HL-60/S4 treated with retinoic acid at 250 ng/mL for 4 days and 3 days (cell line): ENCODE measurements around the gene FAT1.

Experiments
- in situ Hi-C: fragments of 300-500 bp; cut with MboI; formaldehyde crosslinking; loops from 2 replicates; pipeline ENCODE4 v1.7.0; 2022; ENCODE audit warnings: low sequenced_read_pairs

Gene FAT1

DNA sequence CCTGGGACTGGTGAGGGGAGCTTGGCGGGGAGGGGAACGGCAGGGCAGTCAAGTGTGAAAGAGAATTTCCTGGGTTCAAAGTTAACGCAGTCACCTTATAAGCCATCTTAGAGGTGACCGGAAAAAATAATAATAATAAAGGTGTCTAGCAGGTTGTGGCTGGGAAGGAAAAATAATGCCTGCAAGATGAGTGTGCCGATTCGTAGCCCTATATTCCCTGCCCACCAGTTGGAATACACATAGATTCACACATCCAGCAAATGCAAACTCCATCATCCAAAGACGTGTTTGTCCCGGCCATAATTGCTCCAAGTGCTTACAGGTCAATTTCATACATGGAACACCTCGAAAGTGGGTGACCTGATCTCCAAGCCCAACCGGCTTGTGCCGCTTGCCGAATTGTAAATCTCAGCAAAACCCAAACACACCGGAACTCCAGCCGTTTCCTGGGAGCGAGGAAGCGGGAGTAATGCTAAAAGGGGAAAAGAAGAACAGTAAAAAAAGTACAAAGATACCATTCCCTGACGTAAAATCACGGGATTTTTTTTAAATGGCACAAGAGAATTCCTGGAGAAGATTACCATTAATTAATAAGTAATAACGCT is 1.3 kb upstream of the FAT1 start:
- in situ Hi-C loops = no loop called here

GRCh38 chr4:186724058-186724863 is 605 bp upstream of the FAT1 start:
- in situ Hi-C loops = no loop called here

DNA sequence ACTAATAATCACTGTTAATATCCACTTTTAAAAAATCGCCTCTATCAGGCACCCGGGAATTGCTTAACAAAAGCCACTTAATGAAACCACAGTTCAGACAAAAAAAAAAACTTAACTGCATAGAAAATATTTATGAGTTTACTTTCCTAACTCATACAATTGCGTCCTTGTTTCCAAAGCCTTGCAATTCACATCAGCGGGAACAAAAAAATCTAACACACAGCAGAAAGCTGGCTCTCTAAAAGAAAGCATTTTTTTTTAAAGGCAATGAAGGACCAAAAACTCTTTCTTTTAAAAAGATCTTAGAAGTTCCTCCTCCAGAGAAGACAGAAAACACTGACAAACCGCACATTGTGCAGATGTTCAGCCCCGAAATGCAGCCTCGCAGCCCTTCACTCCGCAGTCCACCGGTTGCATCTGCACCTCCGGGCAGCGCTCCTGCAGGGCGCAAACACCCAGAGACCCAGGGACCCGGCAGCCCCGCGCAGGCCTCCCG is 812 bp downstream of the FAT1 start:
- in situ Hi-C loops = no loop called here

- in situ Hi-C loops = no loop called here
Measured at GRCh38 chr4:186719925-186720694, 3.5 kb downstream of the FAT1 start.

GRCh38 chr4:186717556-186717955 is 6.1 kb downstream of the FAT1 start:
- in situ Hi-C loops = no loop called here

DNA sequence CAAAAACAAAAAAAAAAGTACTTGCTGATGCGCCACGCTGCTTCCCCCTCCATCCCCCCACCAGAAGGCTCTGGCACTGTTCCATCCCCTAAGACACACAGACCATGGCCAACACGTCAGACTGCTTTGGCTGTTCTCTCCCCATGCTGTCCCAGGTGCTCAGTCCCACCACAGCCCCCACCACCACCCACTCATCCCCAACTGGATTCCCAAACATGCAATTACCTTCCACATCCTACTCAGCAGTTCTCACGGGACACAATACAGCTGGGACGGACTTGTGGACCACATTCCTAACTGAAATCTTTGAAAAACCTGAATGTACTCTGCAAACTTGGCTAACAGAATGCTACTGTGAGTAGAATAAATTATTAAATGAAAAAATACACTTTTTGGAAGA is 8.6 kb downstream of the FAT1 start:
- in situ Hi-C loops = no loop called here

DNA sequence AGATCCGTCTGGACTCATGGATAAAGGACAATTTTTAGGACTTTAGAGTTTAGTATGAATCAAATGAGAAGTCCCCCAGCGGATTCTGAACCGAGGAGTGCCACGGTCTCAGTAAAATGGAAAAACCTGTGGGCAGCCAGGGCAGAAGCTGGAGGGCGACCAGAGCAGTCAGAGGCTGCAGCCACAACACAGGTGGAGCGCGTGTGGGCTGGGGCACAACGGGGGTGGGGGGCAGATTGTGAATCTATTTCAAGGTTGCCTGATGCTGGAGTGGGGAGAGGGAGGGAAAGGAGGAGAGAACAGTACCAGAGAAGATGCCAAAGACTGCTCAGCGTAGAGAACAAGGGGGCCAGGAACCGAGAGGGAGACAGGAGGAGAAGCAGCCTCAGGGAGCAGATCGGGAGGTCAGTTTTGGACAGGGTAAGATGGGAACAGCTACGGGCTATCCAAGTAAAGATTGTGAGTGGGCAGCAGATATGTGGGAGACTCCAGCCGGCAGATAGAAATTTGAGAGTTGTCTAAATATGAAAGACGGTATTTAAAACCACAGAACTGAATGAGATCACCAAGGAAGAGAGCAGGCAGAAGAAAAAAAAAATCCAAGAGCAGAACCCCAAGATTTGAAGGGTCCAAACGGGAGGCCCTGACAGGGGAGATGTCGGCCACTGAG is 9.5 kb downstream of the FAT1 start:
- in situ Hi-C loops = no loop called here

DNA sequence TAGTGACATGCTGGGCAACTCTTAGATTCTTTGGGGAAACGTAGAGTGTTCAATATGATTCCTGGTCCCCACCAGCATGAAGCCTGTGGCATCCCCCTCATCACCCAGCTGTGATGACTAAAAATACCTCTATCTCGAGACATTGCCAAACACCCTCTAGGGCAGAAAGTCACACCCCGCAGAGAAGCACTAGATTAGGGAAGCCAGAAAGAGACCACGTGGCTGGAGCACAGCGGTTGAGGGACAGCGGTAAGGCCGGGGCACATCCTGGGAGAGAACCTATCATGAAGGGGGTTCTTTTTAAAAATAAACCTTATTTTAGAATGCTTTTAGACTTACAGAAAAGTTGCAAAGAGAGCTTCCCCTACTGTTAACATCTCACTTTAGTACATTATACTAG is 11.0 kb downstream of the FAT1 start:
- in situ Hi-C loops = no loop called here

DNA sequence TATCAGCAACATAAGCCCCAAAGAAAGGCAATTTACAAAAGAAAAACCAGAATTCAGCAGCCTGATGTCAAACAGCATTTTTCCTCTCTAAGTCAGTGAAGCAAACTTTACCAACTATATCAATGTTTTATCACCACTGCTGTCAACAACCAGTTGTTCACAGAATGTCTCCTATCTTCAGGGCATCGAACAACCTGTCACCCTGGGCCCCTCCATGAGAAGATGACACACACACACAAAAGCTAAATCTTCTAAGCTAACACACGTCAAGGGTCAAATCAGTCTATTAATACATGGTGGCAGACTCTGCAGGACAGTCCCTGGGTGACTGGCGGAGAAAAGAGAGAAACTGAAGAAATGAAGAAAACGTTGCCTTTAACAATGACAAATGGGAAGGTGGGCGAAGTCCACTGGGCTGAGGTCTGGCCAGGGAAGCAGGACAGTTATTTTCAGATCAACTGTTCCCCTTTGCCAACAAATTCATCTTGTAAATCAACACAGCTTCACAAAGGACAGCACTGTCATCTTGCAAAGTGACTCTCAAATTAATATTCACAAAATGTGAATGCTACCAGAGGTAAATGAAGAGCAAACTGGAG is 13.0 kb downstream of the FAT1 start:
- in situ Hi-C loops = no loop called here

DNA sequence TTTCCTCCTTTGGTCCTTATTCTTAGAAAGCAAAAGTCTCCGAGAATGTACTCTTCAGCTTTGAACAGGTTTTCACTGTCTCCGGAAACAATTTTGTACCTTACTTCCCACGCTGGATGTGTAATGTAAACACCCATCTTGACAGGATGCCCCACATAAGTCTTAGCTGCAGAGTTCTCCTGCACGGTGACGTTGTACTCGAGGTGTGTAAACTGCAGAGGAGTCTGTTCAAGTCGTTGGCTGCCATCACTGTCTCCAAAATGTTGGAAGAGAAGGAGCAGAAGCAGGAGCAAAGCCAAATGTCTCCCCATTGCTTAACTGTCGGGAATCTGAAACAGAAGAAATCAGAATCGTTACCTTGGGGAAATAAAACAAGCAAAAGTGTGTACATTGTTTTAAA is 14.1 kb downstream of the FAT1 start:
- in situ Hi-C loops = no loop called here

DNA sequence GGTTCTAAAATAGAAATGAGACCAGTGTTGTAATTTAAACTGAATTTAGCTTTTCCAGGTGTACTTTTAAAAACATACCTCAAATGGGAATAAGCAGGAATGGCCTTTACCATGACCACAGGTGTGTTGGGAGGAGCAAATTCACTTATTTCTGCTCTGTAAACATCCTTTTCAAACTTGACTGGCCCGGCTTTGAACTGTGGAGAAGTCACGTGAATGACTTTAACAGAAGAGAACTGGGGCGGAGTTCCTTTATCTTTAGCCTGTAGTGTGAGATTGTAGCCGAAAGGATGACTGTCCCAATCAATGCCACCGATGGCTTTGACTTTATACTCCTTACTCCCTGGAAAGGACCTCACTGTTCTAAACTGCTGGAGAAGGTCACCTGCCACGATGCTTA is 15.1 kb downstream of the FAT1 start:
- in situ Hi-C loops = no loop called here

DNA sequence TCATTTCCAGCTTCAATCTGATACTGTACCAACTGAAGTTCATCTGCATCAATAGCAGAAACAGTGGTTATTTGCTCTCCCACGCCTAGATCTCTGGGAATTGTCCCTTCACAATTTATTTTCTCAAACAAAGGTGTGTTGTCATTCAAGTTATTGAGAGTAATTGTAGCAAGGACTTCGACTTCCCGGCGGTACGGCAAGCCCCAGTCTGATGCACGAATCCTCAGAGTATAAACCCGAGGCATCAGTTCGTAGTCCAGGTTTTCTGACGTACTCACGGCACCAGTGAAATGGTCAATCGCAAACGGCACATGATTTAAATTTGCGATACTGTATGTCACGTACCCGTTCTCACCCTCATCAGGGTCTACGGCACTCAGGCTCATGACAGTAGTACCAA is 15.7 kb downstream of the FAT1 start:
- in situ Hi-C loops = no loop called here

- in situ Hi-C loops = no loop called here
Measured at GRCh38 chr4:186707574-186707973, 16.1 kb downstream of the FAT1 start.

DNA sequence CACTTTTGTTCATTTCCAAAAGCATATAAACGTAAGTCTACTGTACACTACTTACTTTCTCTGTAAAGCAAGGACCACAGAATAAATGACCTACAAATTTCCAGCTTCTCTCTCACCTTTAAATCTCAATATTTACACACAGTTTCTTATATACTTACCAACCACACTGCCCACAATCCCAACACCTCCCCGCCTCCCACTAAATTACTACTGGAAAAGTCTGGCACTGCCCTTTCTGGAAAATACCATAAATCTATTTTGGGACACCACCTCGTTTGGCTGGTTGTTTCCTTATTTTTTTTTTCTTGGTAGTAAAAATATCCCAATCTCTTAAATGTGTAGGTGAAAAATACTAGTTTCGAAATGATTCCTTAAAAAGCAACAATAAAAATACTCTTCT is 19.6 kb downstream of the FAT1 start:
- in situ Hi-C loops = no loop called here

GRCh38 chr4:186703510-186703909 is 20.1 kb downstream of the FAT1 start:
- in situ Hi-C loops = no loop called here

- in situ Hi-C loops = no loop called here
Measured at GRCh38 chr4:186702940-186703339, 20.7 kb downstream of the FAT1 start.

DNA sequence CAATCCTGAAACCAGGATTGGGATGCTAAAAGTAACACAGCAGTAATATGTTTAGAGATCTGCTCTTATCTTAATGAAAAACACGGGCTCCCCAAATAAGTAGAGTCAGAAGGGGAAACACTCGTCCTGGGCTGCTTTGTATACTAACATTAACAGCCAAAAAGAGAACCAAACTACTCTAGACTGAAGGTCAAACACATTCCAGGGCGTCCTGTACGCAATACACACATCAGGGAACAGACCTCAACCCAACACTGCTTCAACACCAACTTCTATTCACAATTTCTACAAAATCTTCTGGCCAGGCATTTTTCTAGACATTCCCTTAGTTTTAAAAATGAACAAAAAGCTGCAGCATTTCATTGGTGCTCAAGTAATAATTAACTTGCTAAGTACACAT is 21.4 kb downstream of the FAT1 start:
- in situ Hi-C loops = no loop called here

- in situ Hi-C loops = no loop called here
Measured at GRCh38 chr4:186701788-186702187, 21.9 kb downstream of the FAT1 start.

GRCh38 chr4:186701273-186701672 is 22.4 kb downstream of the FAT1 start:
- in situ Hi-C loops = no loop called here

DNA sequence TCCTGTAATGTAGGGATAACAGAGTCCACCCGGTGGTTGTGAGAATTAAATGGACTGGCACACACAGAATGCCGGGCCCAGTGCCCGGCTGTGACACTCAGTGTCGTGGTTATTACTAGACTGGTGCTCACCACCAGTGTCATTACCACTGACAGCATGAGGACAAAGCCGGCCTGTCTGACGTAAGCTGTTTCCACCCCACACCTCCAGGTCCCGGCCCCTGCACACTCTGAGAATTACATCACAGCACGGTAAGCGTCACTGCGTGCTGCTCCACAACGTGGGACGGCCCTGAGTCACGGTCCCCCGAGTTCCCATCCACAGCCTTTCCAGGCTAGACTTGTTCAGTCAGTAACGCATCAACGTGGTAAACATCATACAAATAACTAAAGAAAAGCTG is 22.9 kb downstream of the FAT1 start:
- in situ Hi-C loops = no loop called here

DNA sequence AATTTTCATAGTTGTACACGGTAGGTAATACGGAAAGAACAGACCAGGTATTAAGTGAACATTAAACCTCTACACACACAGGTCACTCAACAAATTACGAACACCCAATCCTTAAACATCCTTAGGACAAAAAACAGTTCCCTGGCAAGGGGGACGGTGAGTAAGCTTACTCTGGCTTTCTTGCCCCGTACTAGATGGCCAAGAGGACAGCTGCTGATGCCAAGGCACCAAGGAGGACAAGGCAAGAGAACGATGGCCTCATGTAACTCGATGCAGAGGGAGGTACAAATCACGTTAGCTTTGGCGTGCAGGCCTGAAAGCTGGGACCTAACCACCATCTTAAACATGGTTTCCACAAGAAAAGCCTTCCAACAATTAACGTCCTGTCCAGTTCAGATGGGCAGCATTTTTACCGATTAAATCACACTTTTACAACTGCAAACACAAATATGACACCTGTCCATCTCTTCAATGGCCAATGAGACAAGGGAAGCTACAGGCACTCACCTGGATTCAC is 23.7 kb downstream of the FAT1 start:
- in situ Hi-C loops = no loop called here
